AG04450 (cell line): ENCODE measurements around the gene TANGO2. TPM values are rescaled to one million over a fixed set of nuclear protein-coding genes. Genes with fewer than 3 reads are reported as not detected.

Experiments
- CTCF ChIA-PET: fragments of 300-600, 350-600 bp; formaldehyde crosslinking; extraction: SDS; loops from one replicate; lab custom pipeline; 2022; ENCODE audit warnings: antibody characterized with exemption, inconsistent platforms; lab: Charles Lee
- POLR2A ChIA-PET: fragments of 350-600 bp; formaldehyde crosslinking; extraction: SDS; loops from one replicate; lab custom pipeline; 2021; ENCODE audit warnings: antibody characterized with exemption, inconsistent platforms; lab: Yijun Ruan, JAX
- DNase-seq: peaks from one replicate; pipeline ENCODE4 v3.0.0-alpha.2; 2011; ENCODE audit warnings: low read depth, low spot score
- H3K27ac ChIP-seq: one replicate; pipeline ENCODE4 v1.5.1; 2012; ENCODE audit warnings: low read depth, low read length, control low read depth
- H3K27me3 ChIP-seq: one replicate; pipeline ENCODE4 v1.6.0; 2012; ENCODE audit warnings: low read length; ENCODE audit not compliant: control insufficient read depth, insufficient read depth
- H3K4me3 ChIP-seq: 2 replicates; pipeline ENCODE4 v1.5.1; 2011; ENCODE audit warnings: mild to moderate bottlenecking, low read depth, low read length, control low read depth
- H3K9me3 ChIP-seq: 2 replicates; pipeline ENCODE4 v1.5.1; 2012; ENCODE audit warnings: low read length; ENCODE audit not compliant: control insufficient read depth, insufficient read depth
- polyA plus RNA-seq: library from polyadenylated mRNA; depleted of rRNA; stranded (reverse); fragments of >200 nt; gene quantifications from 2 replicates; pipeline ENCODE4 v1.2.3, GENCODE V29; 2011
- TF ChIP-seq, protein P1 (sequence below): IDR thresholded peaks from 2 replicates; pipeline ENCODE4 v1.5.1; 2011; ENCODE audit warnings: low read depth, low read length, control low read depth, inconsistent platforms

Gene TANGO2
- polyA plus RNA-seq, 1 experiment = 21.3 TPM

DNA sequence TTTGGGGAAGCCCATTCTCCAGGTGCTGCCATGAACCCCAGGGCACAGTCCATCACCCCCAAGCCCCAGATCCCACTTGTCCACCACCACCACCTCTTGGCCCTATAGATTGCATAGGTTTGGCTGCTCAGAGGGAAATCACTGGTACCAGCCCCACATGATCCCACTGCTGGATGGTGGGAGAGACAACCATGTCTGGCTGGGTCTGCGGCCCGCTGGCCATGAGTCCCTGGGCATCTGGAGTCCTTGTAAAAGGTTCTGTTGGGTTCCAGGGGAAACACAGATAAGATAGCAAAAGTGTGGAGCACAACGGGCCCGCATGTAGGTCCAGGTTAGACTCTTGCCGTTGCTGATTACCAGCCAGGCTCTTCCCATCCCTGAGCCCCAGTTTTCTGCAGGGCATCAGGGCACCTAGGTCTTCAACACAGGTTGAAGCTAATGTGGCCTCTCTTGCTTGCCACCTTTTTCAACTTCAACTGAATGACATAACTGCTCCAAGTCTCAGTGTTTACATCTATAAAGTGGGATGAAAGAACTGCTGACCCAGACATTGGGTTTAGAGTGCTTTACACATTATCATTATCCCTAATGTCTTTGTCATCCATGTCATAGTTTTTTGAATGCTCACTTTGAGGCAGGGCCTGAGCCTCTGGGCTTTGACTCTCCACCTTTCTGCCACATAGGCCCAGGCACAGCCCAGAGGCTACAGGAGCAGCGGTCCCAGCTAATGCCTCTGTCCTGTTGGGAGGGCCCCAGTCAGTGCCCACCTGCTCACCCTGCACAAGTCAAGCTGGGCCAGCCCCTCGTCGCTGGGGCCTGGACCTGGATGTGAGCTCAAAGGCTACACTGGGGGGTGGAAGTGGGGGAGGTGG, 1.0 kb upstream of the TANGO2 start:
- H3K27ac ChIP-seq = no peak overlapping the region
- ChIA-PET POLR2A (interaction anchor here (1.0 to 1.7 kb wide), 3 partner anchors 18 to 35 kb away, joined by 3 to 9 read pairs (median 3); no protein-coding TSS in a partner anchor), CTCF (interaction anchor here (0.6 to 2.2 kb wide), 3 partner anchors 29 to 1112 kb away, joined by 3 to 6 read pairs (median 3); no protein-coding TSS in a partner anchor)
- TF ChIP-seq, protein P1, sequence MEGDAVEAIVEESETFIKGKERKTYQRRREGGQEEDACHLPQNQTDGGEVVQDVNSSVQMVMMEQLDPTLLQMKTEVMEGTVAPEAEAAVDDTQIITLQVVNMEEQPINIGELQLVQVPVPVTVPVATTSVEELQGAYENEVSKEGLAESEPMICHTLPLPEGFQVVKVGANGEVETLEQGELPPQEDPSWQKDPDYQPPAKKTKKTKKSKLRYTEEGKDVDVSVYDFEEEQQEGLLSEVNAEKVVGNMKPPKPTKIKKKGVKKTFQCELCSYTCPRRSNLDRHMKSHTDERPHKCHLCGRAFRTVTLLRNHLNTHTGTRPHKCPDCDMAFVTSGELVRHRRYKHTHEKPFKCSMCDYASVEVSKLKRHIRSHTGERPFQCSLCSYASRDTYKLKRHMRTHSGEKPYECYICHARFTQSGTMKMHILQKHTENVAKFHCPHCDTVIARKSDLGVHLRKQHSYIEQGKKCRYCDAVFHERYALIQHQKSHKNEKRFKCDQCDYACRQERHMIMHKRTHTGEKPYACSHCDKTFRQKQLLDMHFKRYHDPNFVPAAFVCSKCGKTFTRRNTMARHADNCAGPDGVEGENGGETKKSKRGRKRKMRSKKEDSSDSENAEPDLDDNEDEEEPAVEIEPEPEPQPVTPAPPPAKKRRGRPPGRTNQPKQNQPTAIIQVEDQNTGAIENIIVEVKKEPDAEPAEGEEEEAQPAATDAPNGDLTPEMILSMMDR = no peak
- H3K27me3 ChIP-seq = peaks cover 23% of the 10 kb centered on the region
- no peak for DNase-seq
- peak overlapping the region; percentile 62 for H3K4me3 ChIP-seq
- H3K9me3 ChIP-seq = peaks cover 4% of the 10 kb centered on the region; the same call in 1 of the 2 replicates

DNA sequence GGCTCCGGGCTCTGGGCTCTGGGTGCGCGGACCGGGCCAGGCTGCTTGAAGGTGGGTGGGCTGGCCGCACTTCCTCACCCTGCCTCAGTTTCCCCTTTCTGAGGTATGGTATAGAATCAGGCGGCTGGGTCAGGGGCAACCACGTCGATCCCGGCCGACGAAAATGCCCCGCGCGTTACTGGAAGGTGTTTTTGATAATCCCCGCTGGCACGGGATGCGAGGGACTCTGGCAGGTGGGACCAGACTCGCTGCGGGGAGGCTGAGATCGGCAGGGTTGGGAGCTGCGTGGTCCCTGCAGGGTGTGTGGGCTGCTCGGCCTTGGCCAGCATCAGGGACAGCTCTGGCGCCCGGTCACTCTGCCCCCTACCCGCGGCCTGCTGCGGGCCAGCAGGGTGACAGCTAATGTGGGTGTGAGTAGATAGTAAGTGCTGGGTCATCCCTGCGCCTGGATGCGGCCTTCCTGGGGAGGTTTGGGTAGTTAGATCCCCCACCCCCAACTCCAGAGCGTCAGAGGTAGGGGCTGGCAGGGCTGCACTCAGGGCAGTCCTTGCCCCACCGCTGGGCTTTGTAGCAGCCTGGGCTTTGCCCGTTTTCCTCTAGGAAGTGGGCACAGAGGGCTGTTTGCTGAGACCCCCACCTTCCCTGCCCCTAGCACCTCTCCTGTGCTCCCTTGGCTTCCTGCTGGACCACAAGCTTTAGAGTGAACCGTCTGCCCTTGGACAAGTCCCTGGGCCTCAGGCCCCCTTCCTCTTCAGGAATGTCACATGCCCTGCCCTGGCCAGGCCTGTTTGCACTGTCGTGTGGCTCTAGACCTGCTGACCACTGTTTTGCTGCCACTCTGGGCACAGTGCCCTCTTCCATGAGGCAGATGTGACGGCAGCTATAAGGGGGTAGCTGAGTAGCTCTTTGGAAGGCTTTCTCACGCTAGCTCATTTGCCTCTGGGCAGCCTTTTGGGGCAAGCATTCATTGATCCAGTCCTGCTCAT, 579 bp downstream of the TANGO2 start:
- TF ChIP-seq, protein P1 = no peak
- Histone ChIP-seq H3K27ac (peak overlapping the region; percentile 68), H3K27me3 (peaks cover 16% of the 10 kb centered on the region), H3K4me3 (peak overlapping the region; percentile 93), H3K9me3 (peaks cover 4% of the 10 kb centered on the region; the same call in 1 of the 2 replicates)
- DNase-seq = no peak
- CTCF ChIA-PET = interaction anchor here (1.2 to 2.2 kb wide), 2 partner anchors 8 to 51 kb away, joined by 3 to 6 read pairs; no protein-coding TSS in a partner anchor
- POLR2A ChIA-PET = interaction anchor here (0.5 to 1.7 kb wide), 5 partner anchors 8 to 758 kb away, joined by 3 to 9 read pairs (median 3); no protein-coding TSS in a partner anchor

GRCh38 chr22:20022231-20022977, 1.5 kb downstream of the TANGO2 start:
- Histone ChIP-seq H3K27me3 (peaks cover 12% of the 10 kb centered on the region), H3K4me3 (peak overlapping the region; percentile 93), H3K27ac (no peak overlapping the region), H3K9me3 (peaks cover 4% of the 10 kb centered on the region; the same call in 1 of the 2 replicates)
- POLR2A ChIA-PET = interaction anchor here (1.0 kb wide), 1 partner anchor 9 kb away, joined by 3 read pairs; no protein-coding TSS in a partner anchor
- DNase-seq = no peak
- TF ChIP-seq, protein P1 = no peak
- CTCF ChIA-PET = interaction anchor here (1.2 to 2.2 kb wide), 2 partner anchors 9 to 52 kb away, joined by 3 to 6 read pairs; no protein-coding TSS in a partner anchor

- CTCF ChIA-PET = no interaction called here
- no peak overlapping the region for H3K4me3 ChIP-seq
- TF ChIP-seq, protein P1 = no peak
- no peak for DNase-seq
- peaks cover 4% of the 10 kb centered on the region; the same call in 1 of the 2 replicates for H3K9me3 ChIP-seq
- POLR2A ChIA-PET = no interaction called here
- peaks cover 5% of the 10 kb centered on the region for H3K27me3 ChIP-seq
- H3K27ac ChIP-seq = no peak overlapping the region
Observed at GRCh38 chr22:20022978-20023613, 2.2 kb downstream of the TANGO2 start.
